ENCODE data around the gene UBXN4. TPM values are rescaled to one million over a fixed set of nuclear protein-coding genes. Genes with fewer than 3 reads are reported as not detected.

Gene UBXN4
- total and polyA plus RNA-seq, 8 donors = 33.6 to 80.2 (median 67.2) TPM

GRCh38 chr2:135756692-135757091 is 15.0 kb downstream of the UBXN4 start:
- FAIRE-seq (no peak), DNase-seq (no peak), ATAC-seq (no peak)
- intact Hi-C loops (cut with DNase I) = no loop called here
- Histone ChIP-seq H3K4me1 (no peaks in the 10 kb centered on the region), H3K27ac (no peak overlapping the region), H3K27me3 (no peaks in the 10 kb centered on the region), H3K9me3 (no peaks in the 10 kb centered on the region), H3K4me3 (no peak overlapping the region), H3K36me3 (peaks cover 8 to 88% (median 44%) of the 10 kb centered on the region in 3 donors)
- no peak for TF ChIP-seq CTCF (IDR thresholded peaks at IDR 0.05)
- 99 to 100% methylated on average over 1 of the region's 1 CpG for WGBS, 2 donors

- H3K9me3 ChIP-seq = no peaks in the 10 kb centered on the region
- no peaks in the 10 kb centered on the region for H3K4me1 ChIP-seq
- no peak overlapping the region for H3K4me3 ChIP-seq
- DNase-seq = no peak
- peaks cover 0 to 74% (median 23%) of the 10 kb centered on the region in 3 donors for H3K36me3 ChIP-seq
- no peak overlapping the region for H3K27ac ChIP-seq
- intact Hi-C loops (cut with DNase I) = no loop called here
- FAIRE-seq = no peak
- H3K27me3 ChIP-seq = no peaks in the 10 kb centered on the region
- no peak for TF ChIP-seq CTCF (IDR thresholded peaks at IDR 0.05)
- ATAC-seq = no peak
Observed at GRCh38 chr2:135762022-135762421, 20.4 kb downstream of the UBXN4 start.

- H3K27me3 ChIP-seq = no peaks in the 10 kb centered on the region
- no peaks in the 10 kb centered on the region for H3K4me1 ChIP-seq
- DNase-seq (no peak), ATAC-seq (no peak), FAIRE-seq (no peak)
- WGBS, 2 donors = 96 to 97% methylated on average over 1 of the region's 1 CpG
- H3K9me3 ChIP-seq = no peaks in the 10 kb centered on the region
- intact Hi-C loops (cut with DNase I) = no loop called here
- no peak for TF ChIP-seq CTCF (IDR thresholded peaks at IDR 0.05)
- H3K27ac ChIP-seq = no peak overlapping the region
- H3K4me3 ChIP-seq = no peak overlapping the region
- H3K36me3 ChIP-seq = peaks cover 0 to 72% (median 18%) of the 10 kb centered on the region in 3 donors
Observed at GRCh38 chr2:135762530-135762929, 20.9 kb downstream of the UBXN4 start.

GRCh38 chr2:135768863-135769262 is 27.2 kb downstream of the UBXN4 start:
- peaks cover 4 to 78% (median 37%) of the 10 kb centered on the region in 3 donors for H3K36me3 ChIP-seq
- H3K9me3 ChIP-seq = no peaks in the 10 kb centered on the region
- H3K27ac ChIP-seq = no peak overlapping the region
- no peak for TF ChIP-seq CTCF (IDR thresholded peaks at IDR 0.05)
- no peaks in the 10 kb centered on the region for H3K27me3 ChIP-seq
- ATAC-seq (no peak), FAIRE-seq (no peak), DNase-seq (no peak)
- intact Hi-C loops (cut with DNase I) = no loop called here
- H3K4me1 ChIP-seq = peaks cover 0 to 4% (median 0%) of the 10 kb centered on the region in 3 donors
- WGBS, 2 donors = 93 to 95% methylated on average over 8 of the region's 8 CpGs
- no peak overlapping the region for H3K4me3 ChIP-seq

GRCh38 chr2:135773319-135773718 is 31.7 kb downstream of the UBXN4 start:
- peaks cover 4 to 87% (median 39%) of the 10 kb centered on the region in 3 donors for H3K36me3 ChIP-seq
- FAIRE-seq = no peak

More at GRCh38 chr2:135773319-135773718, 31.7 kb downstream of the UBXN4 start:
- 79 to 87% methylated on average over 2 of the region's 2 CpGs for WGBS, 2 donors
- TF ChIP-seq CTCF (IDR thresholded peaks at IDR 0.05) = no peak
- Histone ChIP-seq H3K4me1 (peaks cover 0 to 4% (median 0%) of the 10 kb centered on the region in 3 donors), H3K27ac (no peak overlapping the region), H3K9me3 (no peaks in the 10 kb centered on the region), H3K27me3 (no peaks in the 10 kb centered on the region), H3K4me3 (no peak overlapping the region)
- ATAC-seq (no peak), DNase-seq (no peak)
- intact Hi-C loops (cut with DNase I) = no loop called here
